SK-N-SH (cell line): ENCODE measurements around the gene AKAP6.

Source experiments
- CTCF ChIP-seq: fragments of 200-600 bp; sonication (generic); IDR thresholded peaks from 2 replicates; pipeline ENCODE4 v1.6.1; 2017; ENCODE audit warnings: antibody characterized with exemption, mild to moderate bottlenecking, moderate library complexity
- EP300 ChIP-seq, 2 experiments: IDR thresholded peaks; 2 replicates each; pipeline versions ENCODE4 v1.4.0 to v1.6.1; 2012; ENCODE audit warnings: borderline replicate concordance in 1 of 2, low read depth in 1 of 2, low read length in 1 of 2
- EZH2phosphoT487 ChIP-seq: fragments of 200-600 bp; sonication (generic); IDR thresholded peaks from 2 replicates; pipeline ENCODE4 v1.6.1; 2017; ENCODE audit warnings: low read depth, mixed run types, mild to moderate bottlenecking, antibody characterized with exemption, moderate library complexity, borderline replicate concordance
- FOXM1 ChIP-seq: IDR thresholded peaks from 2 replicates; pipeline ENCODE4 v1.4.0; 2012; ENCODE audit warnings: low read depth, mild to moderate bottlenecking

- no peak for TF ChIP-seq FOXM1
- TF ChIP-seq EZH2phosphoT487, result no peak
- TF ChIP-seq CTCF, result no peak
- TF ChIP-seq EP300 (IDR thresholded peaks at IDR 0.05; ENCODE audit: borderline replicate concordance in 1 of 2, low read depth in 1 of 2, low read length in 1 of 2), result no peak
Measured at GRCh38 chr14:32531942-32532515, 202.9 kb downstream of the AKAP6 start.
